ENCODE measurements around the gene MCU.

MCU gene

GRCh38 chr10:72887043-72887442, 195.1 kb downstream of the MCU start:
- Histone ChIP-seq H3K4me1 (ENCODE audit: low read depth, poor library complexity, severe bottlenecking) (no peaks in the 10 kb centered on the region), H3K4me3 (IDR thresholded peaks at IDR 0.05; ENCODE audit: insufficient read depth, low read depth, low read length) (no peak overlapping the region), H3K9ac (no peak overlapping the region), H3K27ac (no peak overlapping the region), H2AFZ (ENCODE audit: low read depth) (no peak overlapping the region), H3K27me3 (ENCODE audit: insufficient read depth, low read depth) (no peaks in the 10 kb centered on the region), H4K20me1 (ENCODE audit: insufficient read depth) (no peaks in the 10 kb centered on the region), H3K36me3 (ENCODE audit: insufficient read depth) (no peaks in the 10 kb centered on the region), H3K79me2 (ENCODE audit: insufficient read depth, low read depth) (no peaks in the 10 kb centered on the region), H3K4me2 (no peak overlapping the region)
- no peak for TF ChIP-seq CTCF (conservative IDR thresholded peaks at IDR 0.05; ENCODE audit: low read depth, low read length)

GRCh38 chr10:72888151-72888638, 196.3 kb downstream of the MCU start:
- Histone ChIP-seq H3K36me3 (ENCODE audit: insufficient read depth) (no peaks in the 10 kb centered on the region), H3K27ac (no peak overlapping the region), H3K4me2 (no peak overlapping the region), H4K20me1 (ENCODE audit: insufficient read depth) (no peaks in the 10 kb centered on the region), H3K4me1 (ENCODE audit: low read depth, poor library complexity, severe bottlenecking) (no peaks in the 10 kb centered on the region), H3K27me3 (ENCODE audit: insufficient read depth, low read depth) (no peaks in the 10 kb centered on the region), H3K4me3 (IDR thresholded peaks at IDR 0.05; ENCODE audit: insufficient read depth, low read depth, low read length) (no peak overlapping the region), H3K9ac (no peak overlapping the region), H3K79me2 (ENCODE audit: insufficient read depth, low read depth) (no peaks in the 10 kb centered on the region), H2AFZ (ENCODE audit: low read depth) (no peak overlapping the region)
- no peak for TF ChIP-seq CTCF (conservative IDR thresholded peaks at IDR 0.05; ENCODE audit: low read depth, low read length)

- Histone ChIP-seq H2AFZ (ENCODE audit: low read depth) (no peak overlapping the region), H3K79me2 (ENCODE audit: insufficient read depth, low read depth) (no peaks in the 10 kb centered on the region), H3K27me3 (ENCODE audit: insufficient read depth, low read depth) (no peaks in the 10 kb centered on the region), H4K20me1 (ENCODE audit: insufficient read depth) (no peaks in the 10 kb centered on the region), H3K9ac (no peak overlapping the region), H3K4me3 (IDR thresholded peaks at IDR 0.05; ENCODE audit: insufficient read depth, low read depth, low read length) (no peak overlapping the region), H3K4me2 (no peak overlapping the region), H3K36me3 (ENCODE audit: insufficient read depth) (no peaks in the 10 kb centered on the region), H3K4me1 (ENCODE audit: low read depth, poor library complexity, severe bottlenecking) (no peaks in the 10 kb centered on the region), H3K27ac (no peak overlapping the region)
- no peak for TF ChIP-seq CTCF (conservative IDR thresholded peaks at IDR 0.05; ENCODE audit: low read depth, low read length)
Measured at GRCh38 chr10:72889391-72889831, 197.5 kb downstream of the MCU start.

DNA sequence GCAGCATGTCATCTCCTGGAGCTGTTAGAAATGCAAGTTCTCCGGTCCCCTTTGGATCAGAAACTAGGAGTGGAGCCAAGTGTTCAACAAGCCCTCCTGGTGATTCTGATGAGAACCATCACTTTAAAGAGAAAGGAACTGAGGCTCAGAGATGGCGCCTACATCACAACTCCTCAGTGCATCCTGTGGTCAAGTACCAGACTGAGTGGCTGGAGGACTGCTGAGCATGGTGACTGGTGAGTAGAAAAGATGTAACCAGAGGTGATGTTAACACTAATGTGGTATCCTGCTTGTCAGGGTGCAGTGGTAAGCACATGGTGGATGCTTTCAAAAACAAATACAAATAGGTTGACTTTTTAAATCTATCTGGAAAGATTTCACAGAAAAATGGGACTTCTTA, 198.1 kb downstream of the MCU start:
- Histone ChIP-seq H3K27me3 (ENCODE audit: insufficient read depth, low read depth) (no peaks in the 10 kb centered on the region), H3K79me2 (ENCODE audit: insufficient read depth, low read depth) (no peaks in the 10 kb centered on the region)

More for the DNA sequence above, 198.1 kb downstream of the MCU start:
- Histone ChIP-seq H2AFZ (ENCODE audit: low read depth) (no peak overlapping the region), H4K20me1 (ENCODE audit: insufficient read depth) (no peaks in the 10 kb centered on the region), H3K4me3 (IDR thresholded peaks at IDR 0.05; ENCODE audit: insufficient read depth, low read depth, low read length) (no peak overlapping the region), H3K9ac (no peak overlapping the region), H3K4me2 (no peak overlapping the region), H3K4me1 (ENCODE audit: low read depth, poor library complexity, severe bottlenecking) (no peaks in the 10 kb centered on the region), H3K27ac (no peak overlapping the region), H3K36me3 (ENCODE audit: insufficient read depth) (no peaks in the 10 kb centered on the region)
- no peak for TF ChIP-seq CTCF (conservative IDR thresholded peaks at IDR 0.05; ENCODE audit: low read depth, low read length)

Data from KMS-11 (cell line).